H1 (cell line): ENCODE results near the gene KRTAP5-1. TPM values are rescaled to one million over a fixed set of nuclear protein-coding genes. Genes with fewer than 3 reads are reported as not detected.

ENCODE experiments used
- CTCF ChIA-PET: fragments of 300-600 bp; sonication (Branson Sonifier 250); formaldehyde crosslinking; loops from one replicate; lab custom pipeline; 2021; ENCODE audit not compliant: partially characterized antibody; lab: Charles Lee
- POLR2A ChIA-PET: fragments of 300-600 bp; sonication (Branson Sonifier 250); formaldehyde crosslinking; loops from one replicate; lab custom pipeline; 2021; ENCODE audit warnings: inconsistent platforms; ENCODE audit not compliant: partially characterized antibody; lab: Charles Lee
- DNase-seq, 2 experiments: peaks; one replicate each; pipeline versions ENCODE4 v3.0.0 to v3.0.0-alpha.2; 2010 to 2022; ENCODE audit warnings: low spot score in 2 of 2, low read depth in 1 of 2, mixed read lengths in 1 of 2
- FAIRE-seq: peaks from 2 replicates; lab custom pipeline; 2011; peaks lifted over from hg19 to GRCh38; lab: Jason Lieb, UNC
- H2AFZ ChIP-seq: 2 replicates; pipeline ENCODE4 v1.8.1; 2012; ENCODE audit warnings: low read length, inconsistent platforms
- H2AK5ac ChIP-seq: 2 replicates; pipeline ENCODE4 v1.6.1; 2013; ENCODE audit warnings: low read depth, low read length
- H2BK120ac ChIP-seq: replicated peaks from 2 replicates; pipeline ENCODE3; 2013; ENCODE audit warnings: low read depth, low read length, inconsistent platforms
- H2BK12ac ChIP-seq: 2 replicates; pipeline ENCODE4 v1.6.1; 2013; ENCODE audit warnings: low read depth, low read length
- H2BK15ac ChIP-seq: 2 replicates; pipeline ENCODE4 v1.6.1; 2013; ENCODE audit warnings: low read length
- H2BK20ac ChIP-seq: 2 replicates; pipeline ENCODE4 v1.6.1; 2013; ENCODE audit warnings: low read length
- H2BK5ac ChIP-seq: 2 replicates; pipeline ENCODE4 v1.6.1; 2013; ENCODE audit warnings: low read depth, low read length
- H3K14ac ChIP-seq: 2 replicates; pipeline ENCODE4 v1.6.1; 2013; ENCODE audit warnings: inconsistent platforms; ENCODE audit not compliant: insufficient read length
- H3K18ac ChIP-seq: 2 replicates; pipeline ENCODE4 v1.6.1; 2013; ENCODE audit warnings: low read length; ENCODE audit errors: extremely low read depth
- H3K23ac ChIP-seq: 2 replicates; pipeline ENCODE4 v1.6.1; 2013; ENCODE audit warnings: inconsistent platforms; ENCODE audit not compliant: insufficient read length
- H3K23me2 ChIP-seq: 2 replicates; pipeline ENCODE4 v1.6.1; 2013; ENCODE audit warnings: low read depth, low read length
- H3K27ac ChIP-seq: 2 replicates; pipeline ENCODE4 v1.6.1; 2011; ENCODE audit warnings: low read depth, low read length, inconsistent platforms
- H3K27me3 ChIP-seq, 4 experiments: replicated peaks in 1 of 4; 1 replicate in 1 of 4; 2 replicates in 3 of 4; pipeline versions ENCODE4 v1.6.1 to v1.8.1; 2011 to 2013; ENCODE audit warnings: low read length in 3 of 4, mild to moderate bottlenecking in 3 of 4, inconsistent platforms in 2 of 4, mixed read lengths in 2 of 4, moderate library complexity in 1 of 4; ENCODE audit not compliant: control insufficient read depth in 3 of 4, insufficient read depth in 3 of 4; ENCODE audit errors: extremely low read depth in 1 of 4
- H3K36me3 ChIP-seq, 4 experiments: 2 replicates each; pipeline versions ENCODE4 v1.6.1 to v1.8.1; 2011 to 2013; ENCODE audit warnings: mild to moderate bottlenecking in 4 of 4, low read length in 3 of 4, moderate library complexity in 2 of 4, control low read depth in 1 of 4, inconsistent platforms in 1 of 4; ENCODE audit not compliant: insufficient read depth in 4 of 4, control insufficient read depth in 2 of 4
- H3K4ac ChIP-seq: replicated peaks from 2 replicates; pipeline ENCODE3; 2013; ENCODE audit warnings: low read length, low read depth, mixed read lengths, inconsistent platforms; ENCODE audit not compliant: insufficient read length
- H3K4me1 ChIP-seq, 4 experiments: replicated peaks in 1 of 4; 1 replicate in 1 of 4; 2 replicates in 3 of 4; pipeline versions ENCODE4 v1.6.1 to v1.8.1; 2011 to 2013; ENCODE audit warnings: low read length in 3 of 4, inconsistent platforms in 2 of 4, mixed read lengths in 1 of 4; ENCODE audit not compliant: insufficient read depth in 4 of 4, control insufficient read depth in 3 of 4
- H3K4me2 ChIP-seq, 2 experiments: 2 replicates each; pipeline versions ENCODE4 v1.6.1 to v1.8.1; 2011 to 2013; ENCODE audit warnings: low read depth in 2 of 2, low read length in 2 of 2, control low read depth in 1 of 2, inconsistent platforms in 1 of 2, mild to moderate bottlenecking in 1 of 2; ENCODE audit not compliant: insufficient read depth in 1 of 2
- H3K4me3 ChIP-seq, 4 experiments: fragments of 200-600, 300-600 bp in 1 of 4; sonication (generic), shearing (Covaris generic), sonication (Bioruptor Twin) in 1 of 4; 2 replicates each; pipeline versions ENCODE4 v1.5.1 to v1.8.1; 2011 to 2016; ENCODE audit warnings: low read length in 4 of 4, low read depth in 3 of 4, control low read depth in 2 of 4, inconsistent platforms in 2 of 4, mild to moderate bottlenecking in 2 of 4, mixed read lengths in 1 of 4, moderate library complexity in 1 of 4; ENCODE audit not compliant: insufficient read depth in 2 of 4; ENCODE audit errors: extremely low read depth in 1 of 4
- H3K56ac ChIP-seq: replicated peaks from 2 replicates; pipeline ENCODE3; 2013; ENCODE audit warnings: low read depth, mild to moderate bottlenecking, mixed read lengths, low read length, inconsistent platforms; ENCODE audit not compliant: insufficient read length
- H3K79me1 ChIP-seq: 2 replicates; pipeline ENCODE4 v1.6.1; 2013; ENCODE audit warnings: low read depth, low read length, control low read depth
- H3K79me2 ChIP-seq, 2 experiments: 2 replicates each; pipeline versions ENCODE4 v1.6.1 to v1.8.1; 2012 to 2013; ENCODE audit warnings: low read length in 2 of 2, mild to moderate bottlenecking in 2 of 2, inconsistent platforms in 1 of 2; ENCODE audit not compliant: insufficient read depth in 2 of 2, control insufficient read depth in 1 of 2
- H3K9ac ChIP-seq, 4 experiments: replicated peaks in 1 of 4; 1 replicate in 1 of 4; 2 replicates in 3 of 4; pipeline versions ENCODE4 v1.6.1 to v1.8.1; 2011 to 2013; ENCODE audit warnings: low read depth in 3 of 4, low read length in 3 of 4, control low read depth in 2 of 4, mild to moderate bottlenecking in 2 of 4, moderate library complexity in 2 of 4, inconsistent platforms in 1 of 4; ENCODE audit errors: extremely low read depth in 1 of 4
- H3K9me3 ChIP-seq, 2 experiments: 2 replicates each; pipeline versions ENCODE4 v1.6.1 to v1.8.1; 2012 to 2013; ENCODE audit warnings: mild to moderate bottlenecking in 2 of 2, moderate library complexity in 2 of 2, control low read depth in 1 of 2, inconsistent platforms in 1 of 2, low read depth in 1 of 2, low read length in 1 of 2, mixed read lengths in 1 of 2; ENCODE audit not compliant: insufficient read depth in 2 of 2
- H4K20me1 ChIP-seq, 2 experiments: replicated peaks in 1 of 2; 2 replicates each; pipeline versions ENCODE3 to v1.8.1; 2011 to 2013; ENCODE audit warnings: inconsistent platforms in 2 of 2, low read length in 2 of 2, mild to moderate bottlenecking in 1 of 2; ENCODE audit not compliant: insufficient read depth in 2 of 2, control insufficient read depth in 1 of 2
- H4K5ac ChIP-seq: 2 replicates; pipeline ENCODE4 v1.6.1; 2013; ENCODE audit warnings: low read length, low read depth, mixed read lengths, inconsistent platforms; ENCODE audit not compliant: insufficient read length
- H4K8ac ChIP-seq: 2 replicates; pipeline ENCODE4 v1.8.0; 2013; ENCODE audit warnings: mild to moderate bottlenecking, moderate library complexity, low read length, inconsistent platforms; ENCODE audit not compliant: insufficient read depth; ENCODE audit errors: extremely low read depth
- H4K91ac ChIP-seq: replicated peaks from 2 replicates; pipeline ENCODE3; 2013; ENCODE audit warnings: low read length, mixed read lengths, inconsistent platforms; ENCODE audit not compliant: insufficient read length
- GTF2F1 ChIP-seq: IDR thresholded peaks from 2 replicates; pipeline ENCODE4 v1.6.1; 2012; ENCODE audit warnings: low read depth, low read length, improper control_type of control experiment, borderline replicate concordance
- HDAC6 ChIP-seq: IDR thresholded peaks from one replicate; pipeline ENCODE4 v1.7.1; 2012; ENCODE audit warnings: low read depth, mild to moderate bottlenecking, inconsistent platforms, low read length, moderate library complexity
- TAF7 ChIP-seq: optimal IDR thresholded peaks from 2 replicates; pipeline ENCODE3; 2011; ENCODE audit warnings: low read depth, mild to moderate bottlenecking, inconsistent platforms, low read length, moderate library complexity, borderline replicate concordance
- TBP ChIP-seq: IDR thresholded peaks from 2 replicates; pipeline ENCODE4 v1.6.1; 2011; ENCODE audit warnings: low read depth, low read length, improper control_type of control experiment
- YY1 ChIP-seq: IDR thresholded peaks from 2 replicates; pipeline ENCODE4 v1.6.1; 2011; ENCODE audit warnings: low read depth, mild to moderate bottlenecking, low read length
- WGBS, 2 experiments: shearing (Covaris generic) in 1 of 2; methylation state at CpG; one replicate each; pipeline versions ENCODE4 v1.1.6 to v1.1.7; 2013 to 2015; ENCODE audit warnings: low lambda C conversion rate in 2 of 2, mixed read lengths in 2 of 2, inconsistent platforms in 1 of 2, low coverage in 1 of 2, missing lambda C conversion rate in 1 of 2; ENCODE audit not compliant: insufficient replicate concordance in 2 of 2, insufficient coverage in 1 of 2, insufficient read length in 1 of 2; ENCODE audit errors: extremely low coverage in 1 of 2, missing lambda C conversion rate in 1 of 2; 5-methylcytosine and 5-hydroxymethylcytosine counted together
- polyA plus RNA-seq, 7 experiments: library from polyadenylated mRNA; depleted of rRNA in 3 of 7; stranded (reverse) in 5 of 7; unstranded in 2 of 7; fragments of >200 nt in 5 of 7; fragments of 200-250 nt in 2 of 7; gene quantifications; 1 replicate in 5 of 7; 2 replicates in 1 of 7; 4 replicates in 1 of 7; pipeline versions ENCODE4 v1.2.1 to v1.2.3, GENCODE V29; 2011 to 2013; ENCODE audit warnings: missing spikeins in 2 of 7, mixed read lengths in 2 of 7
- total RNA-seq: library from RNA; stranded (reverse); fragmentation: NEBNext Ultra II Directional; extraction: Animal tissue kit (Norgen Biotek cat#: 25700); gene quantifications from 2 replicates; pipeline ENCODE4 v1.2.1, GENCODE V29; 2021

KRTAP5-1 gene
- total and polyA plus RNA-seq, 2 of the 8 experiments (the other 6 are each of a cell fraction or from before 2014, with no cell fraction given) = not detected

DNA sequence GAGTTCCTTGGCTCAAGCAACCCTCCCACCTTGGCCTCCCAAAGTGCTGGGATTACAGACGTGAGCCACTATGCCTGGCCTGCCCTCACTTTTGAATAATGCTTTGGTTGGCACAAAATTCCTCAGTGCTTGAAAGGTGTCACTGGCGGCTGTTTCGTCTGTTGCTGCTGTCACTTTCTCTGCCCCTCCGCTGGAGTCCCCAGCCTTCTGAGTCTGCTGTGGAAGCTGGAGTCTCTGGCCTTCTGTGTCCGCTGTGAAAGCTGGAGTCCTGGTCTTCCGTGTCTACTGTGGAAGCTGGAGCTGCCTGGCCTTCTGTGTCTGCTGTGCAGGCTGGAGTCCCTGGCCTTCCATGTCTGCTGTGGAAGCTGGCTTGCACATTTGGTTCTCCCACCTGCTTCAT lies 4.9 kb upstream of the KRTAP5-1 start:
- no peaks in the 10 kb centered on the region for H3K4me1 ChIP-seq
- H2BK12ac ChIP-seq = no peak overlapping the region
- DNase-seq = no peak
- no peak overlapping the region for H4K8ac ChIP-seq
- no peaks in the 10 kb centered on the region for H3K23me2 ChIP-seq
- no peak overlapping the region for H3K27ac ChIP-seq
- no peak overlapping the region for H3K4me3 ChIP-seq
- no peak overlapping the region for H4K5ac ChIP-seq
- H3K9ac ChIP-seq = no peak overlapping the region
- H2AFZ ChIP-seq = no peak overlapping the region
- H3K36me3 ChIP-seq = no peaks in the 10 kb centered on the region
- 84% methylated on average over 6 of the region's 6 CpGs; no CpG with 5 or more reads in 1 of the 2 experiments for WGBS, 2 experiments
- H4K91ac ChIP-seq = no peak overlapping the region
- no peaks in the 10 kb centered on the region for H3K9me3 ChIP-seq
- no peak overlapping the region for H3K18ac ChIP-seq
- H2BK120ac ChIP-seq = no peak overlapping the region
- H2AK5ac ChIP-seq = no peak overlapping the region
- H2BK15ac ChIP-seq = no peak overlapping the region
- no peaks in the 10 kb centered on the region; a peak in 1 of 7 replicates for H3K27me3 ChIP-seq
- H3K56ac ChIP-seq = no peak overlapping the region
- no peaks in the 10 kb centered on the region for H3K79me2 ChIP-seq
- H3K14ac ChIP-seq = no peak overlapping the region
- H4K20me1 ChIP-seq = no peaks in the 10 kb centered on the region
- FAIRE-seq = no peak
- TF ChIP-seq TAF7 (no peak), GTF2F1 (no peak), TBP (no peak), HDAC6 (no peak), YY1 (no peak)
- TF ChIP-seq, all 59 proteins: peak for 0
- Histone ChIP-seq H3K79me1 (no peaks in the 10 kb centered on the region), H2BK5ac (no peak overlapping the region), H3K4me2 (no peak overlapping the region), H2BK20ac (no peak overlapping the region), H3K23ac (no peak overlapping the region), H3K4ac (no peak overlapping the region)
- POLR2A ChIA-PET = no interaction called here
- CTCF ChIA-PET = interaction anchor here (3.2 kb wide), 1 partner anchor 15 kb away, joined by 20 read pairs; no protein-coding TSS in a partner anchor
